Hepatocyte (in vitro differentiated cells): Measurements from ENCODE around the gene PSEN1.

ENCODE experiments used
- EZH2 ChIP-seq: fragments of 200-600 bp; sonication (generic); IDR thresholded peaks from 2 replicates; pipeline ENCODE4 v1.6.1; 2016; ENCODE audit warnings: antibody characterized with exemption, mild to moderate bottlenecking, borderline replicate concordance
- TF ChIP-seq, protein P1 (sequence below): fragments of 200-600 bp; sonication (generic); IDR thresholded peaks from 2 replicates; pipeline ENCODE4 v1.5.1; 2016; ENCODE audit warnings: antibody characterized with exemption, mild to moderate bottlenecking; ENCODE audit not compliant: poor library complexity

DNA sequence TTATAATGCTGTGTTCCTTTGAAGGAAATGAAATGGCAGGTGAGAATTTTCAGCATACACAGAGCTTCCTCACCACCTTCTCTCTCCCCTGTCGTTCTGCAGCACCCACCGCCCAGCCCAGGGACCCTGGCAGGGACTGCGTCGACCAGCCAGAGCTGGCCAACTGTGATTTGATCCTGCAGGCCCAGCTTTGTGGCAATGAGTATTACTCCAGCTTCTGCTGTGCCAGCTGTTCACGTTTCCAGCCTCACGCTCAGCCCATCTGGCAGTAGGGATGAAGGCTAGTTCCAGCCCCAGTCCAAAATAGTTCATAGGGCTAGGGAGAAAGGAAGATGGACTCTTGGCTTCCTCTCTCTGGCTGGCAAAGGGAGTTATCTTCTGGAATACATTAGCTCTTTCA is 136.1 kb downstream of the PSEN1 start:
- TF ChIP-seq, protein P1, sequence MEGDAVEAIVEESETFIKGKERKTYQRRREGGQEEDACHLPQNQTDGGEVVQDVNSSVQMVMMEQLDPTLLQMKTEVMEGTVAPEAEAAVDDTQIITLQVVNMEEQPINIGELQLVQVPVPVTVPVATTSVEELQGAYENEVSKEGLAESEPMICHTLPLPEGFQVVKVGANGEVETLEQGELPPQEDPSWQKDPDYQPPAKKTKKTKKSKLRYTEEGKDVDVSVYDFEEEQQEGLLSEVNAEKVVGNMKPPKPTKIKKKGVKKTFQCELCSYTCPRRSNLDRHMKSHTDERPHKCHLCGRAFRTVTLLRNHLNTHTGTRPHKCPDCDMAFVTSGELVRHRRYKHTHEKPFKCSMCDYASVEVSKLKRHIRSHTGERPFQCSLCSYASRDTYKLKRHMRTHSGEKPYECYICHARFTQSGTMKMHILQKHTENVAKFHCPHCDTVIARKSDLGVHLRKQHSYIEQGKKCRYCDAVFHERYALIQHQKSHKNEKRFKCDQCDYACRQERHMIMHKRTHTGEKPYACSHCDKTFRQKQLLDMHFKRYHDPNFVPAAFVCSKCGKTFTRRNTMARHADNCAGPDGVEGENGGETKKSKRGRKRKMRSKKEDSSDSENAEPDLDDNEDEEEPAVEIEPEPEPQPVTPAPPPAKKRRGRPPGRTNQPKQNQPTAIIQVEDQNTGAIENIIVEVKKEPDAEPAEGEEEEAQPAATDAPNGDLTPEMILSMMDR, result no peak
- TF ChIP-seq EZH2, result no peak
